Measurements from ENCODE around the gene MUSTN1. TPM values are rescaled to one million over a fixed set of nuclear protein-coding genes. Genes with fewer than 3 reads are reported as not detected.
A peak's percentile ranks its signal among the peaks of the same experiment; 100 is the strongest.

MUSTN1 gene
- total RNA-seq, 8 experiments from 2014 or later = 0.38 to 9.3 (median 2.7) TPM; not detected in 1

- H3K27ac ChIP-seq = no peak overlapping the region
- peak in 3 of 8 experiments; percentile 60 to 86 (median 73) for ATAC-seq (replicated peaks in 6 of 8)
- no peak overlapping the region for H3K4me3 ChIP-seq
- H3K4me1 ChIP-seq (replicated peaks in 1 of 2) = peaks cover 3 to 4% of the 10 kb centered on the region in 2 donors
- in situ Hi-C loops (cut with MboI; ENCODE audit: low pct_unique_long_range_greater_than_20kb in 2 of 9, low sequenced_read_pairs in 9 of 9, unreplicated experiment in 9 of 9) = no loop called here
- WGBS, 10 experiments = 17 to 100% (median 80%) methylated on average over 2 to 10 of the region's 18 CpGs; no CpG with 5 or more reads in 3 of the 10 experiments
Measured at GRCh38 chr3:52792961-52793695, 41.7 kb downstream of the MUSTN1 start.

GRCh38 chr3:52792413-52792812 lies 42.4 kb downstream of the MUSTN1 start:
- Histone ChIP-seq H3K4me1 (replicated peaks in 1 of 2) (peaks cover 3 to 4% of the 10 kb centered on the region in 2 donors), H3K4me3 (no peak overlapping the region), H3K27ac (no peak overlapping the region)
- in situ Hi-C loops (cut with MboI; ENCODE audit: low pct_unique_long_range_greater_than_20kb in 2 of 9, low sequenced_read_pairs in 9 of 9, unreplicated experiment in 9 of 9) = no loop called here
- peak in 1 of 8 experiments; percentile 25 for ATAC-seq (replicated peaks in 6 of 8)
- WGBS, 10 experiments = 47 to 100% (median 90%) methylated on average over 1 to 3 of the region's 7 CpGs; no CpG with 5 or more reads in 3 of the 10 experiments

- WGBS, 10 experiments = 63 to 93% (median 80%) methylated on average over 1 to 2 of the region's 4 CpGs; no CpG with 5 or more reads in 6 of the 10 experiments
- no peak for ATAC-seq (replicated peaks in 6 of 8)
- no peak overlapping the region for H3K27ac ChIP-seq
- in situ Hi-C loops (cut with MboI; ENCODE audit: low pct_unique_long_range_greater_than_20kb in 2 of 9, low sequenced_read_pairs in 9 of 9, unreplicated experiment in 9 of 9) = no loop called here
- H3K4me1 ChIP-seq (replicated peaks in 1 of 2) = peaks cover 3 to 4% of the 10 kb centered on the region in 2 donors
- no peak overlapping the region for H3K4me3 ChIP-seq
Measured at GRCh38 chr3:52791928-52792327, 42.9 kb downstream of the MUSTN1 start.

GRCh38 chr3:52791366-52791765 lies 43.5 kb downstream of the MUSTN1 start:
- no peak overlapping the region for H3K4me3 ChIP-seq
- in situ Hi-C loops (cut with MboI; ENCODE audit: low pct_unique_long_range_greater_than_20kb in 2 of 9, low sequenced_read_pairs in 9 of 9, unreplicated experiment in 9 of 9) = no loop called here
- H3K27ac ChIP-seq = no peak overlapping the region
- H3K4me1 ChIP-seq (replicated peaks in 1 of 2) = peaks cover 3 to 4% of the 10 kb centered on the region in 2 donors
- no peak for ATAC-seq (replicated peaks in 6 of 8)
- WGBS, 10 experiments = 80 to 93% (median 87%) methylated on average over 3 to 10 of the region's 12 CpGs; no CpG with 5 or more reads in 4 of the 10 experiments

- Histone ChIP-seq H3K27ac (no peak overlapping the region), H3K4me1 (replicated peaks in 1 of 2) (peaks cover 3 to 4% of the 10 kb centered on the region in 2 donors), H3K4me3 (no peak overlapping the region)
- 63 to 100% (median 92%) methylated on average over 1 to 7 of the region's 13 CpGs; no CpG with 5 or more reads in 4 of the 10 experiments for WGBS, 10 experiments
- in situ Hi-C loops (cut with MboI; ENCODE audit: low pct_unique_long_range_greater_than_20kb in 2 of 9, low sequenced_read_pairs in 9 of 9, unreplicated experiment in 9 of 9) = no loop called here
- no peak for ATAC-seq (replicated peaks in 6 of 8)
Measured at GRCh38 chr3:52790741-52791140, 44.1 kb downstream of the MUSTN1 start.

GRCh38 chr3:52790337-52790736 lies 44.5 kb downstream of the MUSTN1 start:
- H3K4me3 ChIP-seq = no peak overlapping the region
- WGBS, 10 experiments = 76 to 93% (median 86%) methylated on average over 1 to 3 of the region's 7 CpGs; no CpG with 5 or more reads in 7 of the 10 experiments
- in situ Hi-C loops (cut with MboI; ENCODE audit: low pct_unique_long_range_greater_than_20kb in 2 of 9, low sequenced_read_pairs in 9 of 9, unreplicated experiment in 9 of 9) = no loop called here
- ATAC-seq (replicated peaks in 6 of 8) = no peak
- H3K4me1 ChIP-seq (replicated peaks in 1 of 2) = peaks cover 3 to 4% of the 10 kb centered on the region in 2 donors
- H3K27ac ChIP-seq = no peak overlapping the region

- in situ Hi-C loops (cut with MboI; ENCODE audit: low pct_unique_long_range_greater_than_20kb in 2 of 9, low sequenced_read_pairs in 9 of 9, unreplicated experiment in 9 of 9) = no loop called here
- H3K4me3 ChIP-seq = no peak overlapping the region
- ATAC-seq (replicated peaks in 6 of 8) = peak in 1 of 8 experiments; percentile 6
- 60 to 92% (median 64%) methylated on average over 1 to 4 of the region's 6 CpGs; no CpG with 5 or more reads in 6 of the 10 experiments for WGBS, 10 experiments
- H3K4me1 ChIP-seq (replicated peaks in 1 of 2) = peaks cover 3 to 4% of the 10 kb centered on the region in 2 donors
- H3K27ac ChIP-seq = no peak overlapping the region
Measured at GRCh38 chr3:52789746-52790040, 45.1 kb downstream of the MUSTN1 start.

- H3K4me1 ChIP-seq (replicated peaks in 1 of 2) = peaks cover 0 to 1% of the 10 kb centered on the region in 2 donors
- no peak overlapping the region for H3K27ac ChIP-seq
- ATAC-seq (replicated peaks in 6 of 8) = no peak
- in situ Hi-C loops (cut with MboI; ENCODE audit: low pct_unique_long_range_greater_than_20kb in 2 of 9, low sequenced_read_pairs in 9 of 9, unreplicated experiment in 9 of 9) = no loop called here
- WGBS, 10 experiments = 38 to 100% (median 74%) methylated on average over 1 to 8 of the region's 16 CpGs; no CpG with 5 or more reads in 4 of the 10 experiments
- H3K4me3 ChIP-seq = no peak overlapping the region
Measured at GRCh38 chr3:52788890-52789745, 45.7 kb downstream of the MUSTN1 start.

- ATAC-seq (replicated peaks in 6 of 8) = peak in 7 of 8 experiments; percentile 17 to 85 (median 40)
- Histone ChIP-seq H3K27ac (no peak overlapping the region), H3K4me1 (replicated peaks in 1 of 2) (no peaks in the 10 kb centered on the region), H3K4me3 (no peak overlapping the region)
- in situ Hi-C loops (cut with MboI; ENCODE audit: low pct_unique_long_range_greater_than_20kb in 2 of 9, low sequenced_read_pairs in 9 of 9, unreplicated experiment in 9 of 9) = no loop called here
- 0 to 84% (median 57%) methylated on average over 1 to 8 of the region's 17 CpGs; no CpG with 5 or more reads in 3 of the 10 experiments for WGBS, 10 experiments
Measured at GRCh38 chr3:52787672-52788625, 46.9 kb downstream of the MUSTN1 start.

- WGBS, 10 experiments = 67 to 100% (median 68%) methylated on average over 1 to 4 of the region's 11 CpGs; no CpG with 5 or more reads in 7 of the 10 experiments
- no peaks in the 10 kb centered on the region for H3K4me1 ChIP-seq (replicated peaks in 1 of 2)
- no peak for ATAC-seq (replicated peaks in 6 of 8)
- in situ Hi-C loops (cut with MboI; ENCODE audit: low pct_unique_long_range_greater_than_20kb in 2 of 9, low sequenced_read_pairs in 9 of 9, unreplicated experiment in 9 of 9) = no loop called here
- H3K27ac ChIP-seq = no peak overlapping the region
- no peak overlapping the region for H3K4me3 ChIP-seq
Measured at GRCh38 chr3:52787246-52787645, 47.6 kb downstream of the MUSTN1 start.

- Histone ChIP-seq H3K4me3 (no peak overlapping the region), H3K4me1 (replicated peaks in 1 of 2) (no peaks in the 10 kb centered on the region), H3K27ac (no peak overlapping the region)
- 20 to 100% (median 81%) methylated on average over 1 to 7 of the region's 19 CpGs; no CpG with 5 or more reads in 2 of the 10 experiments for WGBS, 10 experiments
- in situ Hi-C loops (cut with MboI; ENCODE audit: low pct_unique_long_range_greater_than_20kb in 2 of 9, low sequenced_read_pairs in 9 of 9, unreplicated experiment in 9 of 9) = no loop called here
- no peak for ATAC-seq (replicated peaks in 6 of 8)
Measured at GRCh38 chr3:52786330-52787215, 48.2 kb downstream of the MUSTN1 start.

Measured in motor neuron (in vitro differentiated cells).